ENCODE measurements around the gene MYH9.

MYH9 gene

DNA sequence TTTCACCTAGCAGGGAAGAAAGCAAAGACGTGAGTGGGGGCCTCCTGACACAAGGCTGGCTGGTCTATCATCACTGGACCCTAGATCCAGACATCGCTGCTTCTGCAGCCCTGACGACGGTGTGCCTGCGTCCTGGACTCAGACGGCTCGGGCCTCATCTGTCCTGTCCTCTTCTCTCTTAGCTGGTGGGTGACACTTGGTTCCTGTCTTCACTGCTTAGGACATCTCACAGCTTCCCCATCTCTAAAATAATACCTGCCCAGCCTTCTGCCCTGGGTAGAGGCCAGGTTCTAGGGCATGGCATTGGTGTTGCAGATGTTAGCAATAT is 93.5 kb downstream of the MYH9 start:
- H3K9me3 ChIP-seq (ENCODE audit: low read length): no peaks in the 10 kb centered on the region
- TF ChIP-seq, protein P1, sequence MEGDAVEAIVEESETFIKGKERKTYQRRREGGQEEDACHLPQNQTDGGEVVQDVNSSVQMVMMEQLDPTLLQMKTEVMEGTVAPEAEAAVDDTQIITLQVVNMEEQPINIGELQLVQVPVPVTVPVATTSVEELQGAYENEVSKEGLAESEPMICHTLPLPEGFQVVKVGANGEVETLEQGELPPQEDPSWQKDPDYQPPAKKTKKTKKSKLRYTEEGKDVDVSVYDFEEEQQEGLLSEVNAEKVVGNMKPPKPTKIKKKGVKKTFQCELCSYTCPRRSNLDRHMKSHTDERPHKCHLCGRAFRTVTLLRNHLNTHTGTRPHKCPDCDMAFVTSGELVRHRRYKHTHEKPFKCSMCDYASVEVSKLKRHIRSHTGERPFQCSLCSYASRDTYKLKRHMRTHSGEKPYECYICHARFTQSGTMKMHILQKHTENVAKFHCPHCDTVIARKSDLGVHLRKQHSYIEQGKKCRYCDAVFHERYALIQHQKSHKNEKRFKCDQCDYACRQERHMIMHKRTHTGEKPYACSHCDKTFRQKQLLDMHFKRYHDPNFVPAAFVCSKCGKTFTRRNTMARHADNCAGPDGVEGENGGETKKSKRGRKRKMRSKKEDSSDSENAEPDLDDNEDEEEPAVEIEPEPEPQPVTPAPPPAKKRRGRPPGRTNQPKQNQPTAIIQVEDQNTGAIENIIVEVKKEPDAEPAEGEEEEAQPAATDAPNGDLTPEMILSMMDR (IDR thresholded peaks at IDR 0.05; ENCODE audit: low read length): no peak
- TF ChIP-seq EZH2 (IDR thresholded peaks at IDR 0.05; ENCODE audit: borderline replicate concordance, low read length): no peak
- no peak overlapping the region for H3K9ac ChIP-seq (ENCODE audit: low read length)
- H3K36me3 ChIP-seq (ENCODE audit: insufficient read depth, low read length): peaks cover 87% of the 10 kb centered on the region
- no peak overlapping the region for H3K4me2 ChIP-seq (ENCODE audit: low read length)
- H2AFZ ChIP-seq (ENCODE audit: low read length): no peak overlapping the region
- H3F3A ChIP-seq (ENCODE audit: insufficient read depth, low read length): no peaks in the 10 kb centered on the region
- no peak overlapping the region for H3K27ac ChIP-seq (ENCODE audit: low read depth, low read length, poor library complexity, severe bottlenecking)
- no peaks in the 10 kb centered on the region for H4K20me1 ChIP-seq (ENCODE audit: insufficient read depth, low read length)
- no peak overlapping the region for H3K4me3 ChIP-seq (ENCODE audit: low read depth, low read length, poor library complexity, severe bottlenecking)
- H3K4me1 ChIP-seq (ENCODE audit: insufficient read depth, low read length, severe bottlenecking): no peaks in the 10 kb centered on the region
- H3K79me2 ChIP-seq (ENCODE audit: insufficient read depth, low read length): no peaks in the 10 kb centered on the region
- H3K27me3 ChIP-seq (ENCODE audit: insufficient read depth, low read length): no peaks in the 10 kb centered on the region
- H3K9me2 ChIP-seq (ENCODE audit: low read depth, low read length): no peaks in the 10 kb centered on the region

DNA sequence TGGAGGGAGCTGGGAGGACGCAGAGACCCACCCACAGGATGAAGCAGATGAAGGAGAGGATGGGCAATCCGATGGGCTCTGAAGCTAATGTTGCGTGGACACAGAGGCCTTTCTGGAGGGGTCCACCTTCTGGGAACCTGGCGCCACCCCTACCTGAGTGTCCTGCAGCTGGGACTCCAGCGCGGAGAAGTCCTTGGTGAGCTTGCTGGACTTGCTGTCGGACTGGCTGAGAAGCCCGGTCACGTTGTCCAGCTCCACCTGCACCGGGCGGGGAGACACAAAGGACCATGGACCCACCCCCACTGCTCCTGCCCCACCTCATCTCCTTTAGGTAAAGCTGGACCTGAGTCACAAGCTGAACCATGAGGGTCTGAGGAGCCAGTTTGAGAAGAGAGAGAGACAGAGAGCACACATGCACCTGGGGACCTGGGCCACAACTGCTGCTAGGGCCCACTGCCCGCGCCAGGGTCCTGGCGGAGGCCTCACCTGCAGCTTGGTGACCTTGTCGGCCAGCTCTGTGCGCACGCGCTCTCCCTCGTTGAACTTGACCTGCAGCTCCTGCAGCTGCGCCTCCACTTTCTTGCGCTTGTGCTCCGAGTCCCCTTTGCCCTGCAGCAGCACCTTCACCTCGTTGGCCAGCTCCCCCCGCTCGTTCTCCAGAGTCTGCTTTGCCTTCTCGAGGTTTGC is 94.0 kb downstream of the MYH9 start:
- Histone ChIP-seq H3K9ac (ENCODE audit: low read length) (no peak overlapping the region), H3K27ac (ENCODE audit: low read depth, low read length, poor library complexity, severe bottlenecking) (no peak overlapping the region), H3K4me2 (ENCODE audit: low read length) (no peak overlapping the region), H3K4me1 (ENCODE audit: insufficient read depth, low read length, severe bottlenecking) (no peaks in the 10 kb centered on the region), H3K36me3 (ENCODE audit: insufficient read depth, low read length) (peaks cover 87% of the 10 kb centered on the region), H3K9me3 (ENCODE audit: low read length) (no peaks in the 10 kb centered on the region), H2AFZ (ENCODE audit: low read length) (no peak overlapping the region), H3K4me3 (ENCODE audit: low read depth, low read length, poor library complexity, severe bottlenecking) (no peak overlapping the region), H3F3A (ENCODE audit: insufficient read depth, low read length) (no peaks in the 10 kb centered on the region), H3K79me2 (ENCODE audit: insufficient read depth, low read length) (no peaks in the 10 kb centered on the region), H3K27me3 (ENCODE audit: insufficient read depth, low read length) (no peaks in the 10 kb centered on the region), H4K20me1 (ENCODE audit: insufficient read depth, low read length) (no peaks in the 10 kb centered on the region), H3K9me2 (ENCODE audit: low read depth, low read length) (no peaks in the 10 kb centered on the region)
- no peak for TF ChIP-seq EZH2 (IDR thresholded peaks at IDR 0.05; ENCODE audit: borderline replicate concordance, low read length)
- TF ChIP-seq, protein P1 (IDR thresholded peaks at IDR 0.05; ENCODE audit: low read length): no peak

DNA sequence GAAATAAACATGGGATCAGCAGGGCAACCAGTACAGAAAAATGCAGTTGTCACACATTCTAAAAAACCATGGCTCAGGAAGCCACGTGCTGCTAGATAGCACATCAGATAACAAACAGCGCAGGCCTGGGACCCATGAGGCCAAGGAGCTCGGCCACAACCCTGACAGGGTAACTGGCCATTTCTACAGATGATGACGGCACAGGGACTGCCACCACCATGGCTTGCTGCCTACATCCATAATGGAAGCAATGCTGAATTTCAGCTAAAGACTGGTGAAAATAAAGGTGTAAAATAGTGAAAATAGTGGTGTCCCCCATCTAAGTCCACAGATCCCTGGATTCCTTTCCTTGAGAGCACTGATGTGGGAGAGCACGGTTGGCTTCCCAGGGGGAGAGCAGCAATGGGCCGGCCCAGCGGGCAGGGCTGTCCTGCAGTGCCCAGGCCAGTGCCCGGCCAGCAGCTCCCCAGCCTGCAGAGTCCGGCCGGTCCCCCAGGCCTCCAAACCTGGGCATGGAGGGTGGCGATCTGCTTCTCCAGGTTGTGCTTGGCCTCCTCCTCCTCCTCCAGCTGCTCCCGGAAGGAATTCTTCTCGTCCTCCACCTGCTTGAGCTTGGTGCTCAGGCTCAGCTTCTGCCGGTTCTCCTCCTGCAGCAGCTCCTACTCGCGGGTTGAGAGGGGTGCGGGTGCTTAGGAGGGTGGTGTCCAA is 94.8 kb downstream of the MYH9 start:
- H3F3A ChIP-seq (ENCODE audit: insufficient read depth, low read length): no peaks in the 10 kb centered on the region
- H3K4me3 ChIP-seq (ENCODE audit: low read depth, low read length, poor library complexity, severe bottlenecking): no peak overlapping the region
- no peak overlapping the region for H3K4me2 ChIP-seq (ENCODE audit: low read length)
- H4K20me1 ChIP-seq (ENCODE audit: insufficient read depth, low read length): no peaks in the 10 kb centered on the region
- no peak overlapping the region for H3K27ac ChIP-seq (ENCODE audit: low read depth, low read length, poor library complexity, severe bottlenecking)
- H3K27me3 ChIP-seq (ENCODE audit: insufficient read depth, low read length): no peaks in the 10 kb centered on the region
- no peak for TF ChIP-seq EZH2 (IDR thresholded peaks at IDR 0.05; ENCODE audit: borderline replicate concordance, low read length)
- TF ChIP-seq, protein P1 (IDR thresholded peaks at IDR 0.05; ENCODE audit: low read length): no peak
- no peak overlapping the region for H3K9ac ChIP-seq (ENCODE audit: low read length)
- H3K9me2 ChIP-seq (ENCODE audit: low read depth, low read length): no peaks in the 10 kb centered on the region
- H3K36me3 ChIP-seq (ENCODE audit: insufficient read depth, low read length): peaks cover 87% of the 10 kb centered on the region
- H3K4me1 ChIP-seq (ENCODE audit: insufficient read depth, low read length, severe bottlenecking): no peaks in the 10 kb centered on the region
- no peaks in the 10 kb centered on the region for H3K9me3 ChIP-seq (ENCODE audit: low read length)
- H2AFZ ChIP-seq (ENCODE audit: low read length): no peak overlapping the region
- no peaks in the 10 kb centered on the region for H3K79me2 ChIP-seq (ENCODE audit: insufficient read depth, low read length)

All from OCI-LY1 (cell line).